NK-92 treated with Interleukin-12 subunit alpha and Interleukin-12 subunit beta, amount 100 ng/mL, for 24 hours (cell line): Measurements from ENCODE around the gene LRP2.
"Not testable (repeated sequence)": the region's sequence is repeated elsewhere in the genome, so short reads cannot be mapped to it uniquely, and the experiment has no call there.

ENCODE experiments used
- DNase-seq: peaks from one replicate; lab custom pipeline; 2025; lab: John Stamatoyannopoulos, UW

LRP2 gene

GRCh38 chr2:169173876-169174275 is 188.5 kb downstream of the LRP2 start:
- DNase-seq: no peak

DNA sequence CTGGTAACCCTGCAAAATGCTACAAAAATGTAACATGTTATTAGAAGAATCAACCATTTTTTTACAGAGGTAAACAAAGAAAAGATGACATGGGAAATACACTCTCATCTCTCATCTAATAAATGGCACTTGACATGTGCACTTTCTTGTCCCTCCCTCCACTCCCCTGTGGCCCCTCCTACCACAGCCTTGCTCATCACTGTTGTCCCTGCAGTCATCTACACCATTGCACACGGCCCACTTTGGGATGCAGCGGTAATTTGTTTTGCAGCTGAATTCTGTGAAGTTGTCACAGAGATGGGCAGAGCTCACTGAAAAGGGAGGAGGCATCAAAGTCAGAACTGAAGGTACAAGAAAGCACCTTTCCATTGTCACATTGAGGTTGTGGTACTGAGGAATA is 189.4 kb downstream of the LRP2 start:
- DNase-seq: no peak

- no peak for DNase-seq
Measured at GRCh38 chr2:169172151-169172735, 190.1 kb downstream of the LRP2 start.

GRCh38 chr2:169165791-169166190 is 196.5 kb downstream of the LRP2 start:
- no peak for DNase-seq

DNA sequence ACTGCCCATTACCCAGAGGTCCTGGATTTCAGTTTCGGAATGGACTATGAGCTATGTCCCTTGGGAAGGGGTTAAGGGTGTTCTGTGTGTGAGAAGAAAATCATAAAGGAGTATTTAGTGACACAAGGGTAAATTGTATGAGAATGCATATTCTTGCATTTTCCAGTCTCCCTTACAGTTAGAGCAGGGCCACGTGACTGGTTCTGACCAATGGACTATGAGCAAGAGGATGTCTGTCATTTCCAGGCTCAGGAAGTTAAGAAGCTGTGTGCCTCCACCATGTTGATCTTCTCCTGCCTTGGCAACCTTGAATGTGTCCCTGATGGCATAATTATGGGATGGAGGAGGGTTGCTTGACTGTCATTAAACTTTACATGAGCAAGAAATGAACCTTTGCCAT is 198.0 kb downstream of the LRP2 start:
- DNase-seq: no peak

DNA sequence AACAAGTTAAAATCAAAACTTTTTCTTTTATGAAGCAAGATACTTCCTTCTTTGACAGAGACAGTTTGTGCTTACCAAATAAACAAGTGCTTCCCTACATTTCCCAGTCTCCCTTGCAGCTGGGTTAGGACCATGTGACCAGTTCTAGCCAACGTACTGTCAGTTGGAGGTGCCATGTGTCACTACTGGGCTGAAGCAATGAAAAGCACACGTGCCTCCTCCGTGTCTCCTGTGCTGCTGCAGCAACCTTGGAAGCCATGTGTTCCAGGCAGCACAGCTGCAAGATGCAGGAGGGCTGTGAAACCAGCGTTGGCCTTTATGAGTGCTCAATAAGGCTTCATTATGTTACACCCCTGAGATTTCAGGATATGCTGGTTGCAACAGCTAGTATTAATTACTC is 199.7 kb downstream of the LRP2 start:
- no peak for DNase-seq

DNA sequence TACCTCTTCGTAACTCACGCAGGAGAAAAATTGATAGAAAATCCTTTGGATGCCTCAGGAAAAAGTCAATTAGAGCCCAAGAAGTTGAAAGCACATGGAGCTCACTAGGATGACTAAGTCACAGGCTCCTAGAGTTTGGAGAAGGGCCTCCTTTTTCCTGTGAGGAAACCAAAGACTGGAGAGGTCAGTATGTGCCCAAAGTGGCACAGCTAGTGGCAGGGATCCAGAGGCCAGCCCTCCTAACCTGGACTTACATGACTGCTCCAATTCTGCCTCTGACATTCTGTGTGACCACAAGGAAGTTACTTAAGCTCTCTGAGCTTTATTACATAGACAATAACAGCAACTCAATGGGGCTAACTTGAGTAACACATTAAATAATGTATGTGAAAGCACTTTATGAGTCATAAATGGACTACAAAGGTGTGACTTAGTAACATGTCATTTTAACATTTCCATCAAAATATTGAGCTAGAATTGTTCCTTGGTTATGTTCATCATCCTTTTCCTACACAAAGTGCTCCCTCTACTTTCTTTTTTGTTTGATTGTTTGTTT is 201.3 kb downstream of the LRP2 start:
- no peak for DNase-seq

- no peak for DNase-seq
Measured at GRCh38 chr2:169159686-169160085, 202.6 kb downstream of the LRP2 start.

DNA sequence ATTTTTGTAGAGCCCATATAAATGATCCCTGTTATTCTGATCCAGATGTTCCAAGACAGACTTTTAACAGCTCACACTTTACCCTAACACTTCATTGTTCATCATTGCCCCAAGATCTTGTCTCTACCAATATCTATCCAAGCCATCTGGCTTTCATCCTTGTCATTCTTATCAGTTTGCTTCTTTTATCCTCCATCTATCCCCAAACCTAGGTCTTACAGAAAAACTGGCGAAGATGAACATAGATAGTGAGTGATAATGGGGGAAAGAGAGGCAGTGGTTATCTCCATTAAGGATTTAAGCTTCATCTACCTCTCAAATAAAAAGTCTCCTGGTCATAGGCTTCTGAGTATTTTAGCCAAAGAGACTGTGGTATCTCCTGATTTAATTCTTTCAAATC is 203.5 kb downstream of the LRP2 start:
- no peak for DNase-seq

DNA sequence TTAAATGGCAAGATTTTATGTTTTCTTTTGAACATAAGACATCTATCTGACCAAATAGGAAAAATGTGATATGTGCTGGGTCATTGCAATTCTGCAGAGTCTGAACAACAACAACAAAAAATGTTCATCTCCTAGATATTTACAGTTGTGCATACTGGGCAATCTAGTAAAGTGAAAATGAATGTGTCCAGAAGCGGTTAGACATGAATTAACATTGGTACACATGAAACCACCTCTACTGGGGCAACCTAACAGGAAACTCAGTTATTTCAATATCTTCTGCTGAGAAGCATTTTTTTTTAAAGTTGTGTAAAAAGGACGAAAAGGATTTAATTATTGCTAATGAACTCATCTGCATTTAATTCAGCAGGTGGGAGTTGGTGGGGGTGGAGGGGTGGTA is 216.1 kb downstream of the LRP2 start:
- DNase-seq: no peak

- DNase-seq: no peak
Measured at GRCh38 chr2:169143998-169144397, 218.3 kb downstream of the LRP2 start.

- DNase-seq: peak; percentile 15
Measured at GRCh38 chr2:169141713-169142352, 220.5 kb downstream of the LRP2 start.

DNA sequence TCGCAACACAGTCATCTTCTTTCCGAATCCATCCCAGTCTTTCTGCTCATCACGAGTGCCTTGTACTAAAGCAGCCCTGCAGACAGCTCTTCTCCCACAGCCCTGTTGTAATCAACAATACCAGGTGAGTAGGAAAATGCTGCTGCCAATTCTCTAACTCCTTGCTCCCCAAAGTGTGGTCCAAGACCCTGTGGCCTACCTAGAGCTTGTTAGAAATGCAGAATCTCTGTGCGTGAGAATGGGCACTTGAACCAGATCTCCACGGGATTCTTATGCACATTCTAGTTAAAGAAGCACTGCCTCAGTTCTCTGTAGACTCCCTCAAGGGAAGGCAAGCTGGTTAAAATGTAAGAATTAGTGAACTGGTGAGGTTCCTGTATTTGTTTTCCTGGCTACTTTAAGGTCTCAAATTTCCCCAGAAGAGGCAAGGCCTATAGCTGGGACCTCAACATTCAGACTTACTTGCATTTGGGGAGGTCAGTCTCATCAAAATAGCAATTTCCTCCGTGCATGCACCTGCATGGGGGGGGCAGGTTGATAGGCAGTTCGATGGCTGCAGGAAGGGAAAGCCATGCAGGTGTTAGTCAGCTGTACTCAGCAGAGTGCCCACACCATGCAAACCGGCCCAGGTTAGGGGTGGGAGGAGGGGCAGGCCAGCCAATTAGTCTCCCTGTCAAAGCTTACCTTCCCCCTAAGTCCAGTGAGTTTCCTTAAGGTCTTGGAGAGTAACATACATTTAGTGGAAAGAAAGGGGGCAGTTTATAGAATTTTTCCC is 222.2 kb downstream of the LRP2 start:
- DNase-seq: no peak

DNA sequence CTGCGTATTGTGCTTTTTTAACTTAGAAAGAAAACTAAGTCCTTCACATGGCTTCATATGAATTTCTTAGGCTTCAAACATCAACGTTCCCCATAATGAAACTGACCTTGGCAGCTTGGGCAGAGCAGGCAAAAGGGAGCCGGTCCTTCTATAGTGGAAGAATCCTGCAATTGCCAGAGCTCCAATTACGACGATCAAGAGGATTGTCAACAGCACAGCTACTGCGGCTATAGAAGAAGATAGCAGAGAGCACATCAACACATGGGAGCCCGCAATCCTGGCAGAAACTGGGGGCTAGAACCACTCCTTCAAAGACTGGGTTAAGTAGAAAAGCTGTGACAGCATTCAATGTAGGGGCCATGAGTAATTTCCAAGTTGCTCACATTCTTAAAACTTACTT is 223.2 kb downstream of the LRP2 start:
- DNase-seq: no peak

DNA sequence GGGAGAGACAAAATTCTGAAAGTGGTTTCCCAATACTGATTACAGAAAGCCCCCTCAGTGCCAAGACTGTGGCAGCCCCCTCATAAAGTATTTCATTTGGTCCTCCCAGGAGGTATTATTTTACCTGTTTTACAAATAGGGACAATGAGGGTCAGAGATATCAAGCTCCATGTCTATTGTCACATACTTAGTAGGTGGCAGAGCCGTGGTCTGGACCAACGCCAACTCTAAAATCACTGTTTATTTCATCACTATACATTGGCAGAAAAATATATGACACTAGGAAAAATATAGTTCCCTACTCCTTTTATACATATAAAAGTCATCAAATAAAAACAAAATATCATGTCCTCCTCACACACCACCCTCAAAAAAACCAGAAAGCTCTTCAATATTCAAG is 224.4 kb downstream of the LRP2 start:
- DNase-seq: no peak

GRCh38 chr2:169136885-169137534 is 225.3 kb downstream of the LRP2 start:
- DNase-seq: no peak

DNA sequence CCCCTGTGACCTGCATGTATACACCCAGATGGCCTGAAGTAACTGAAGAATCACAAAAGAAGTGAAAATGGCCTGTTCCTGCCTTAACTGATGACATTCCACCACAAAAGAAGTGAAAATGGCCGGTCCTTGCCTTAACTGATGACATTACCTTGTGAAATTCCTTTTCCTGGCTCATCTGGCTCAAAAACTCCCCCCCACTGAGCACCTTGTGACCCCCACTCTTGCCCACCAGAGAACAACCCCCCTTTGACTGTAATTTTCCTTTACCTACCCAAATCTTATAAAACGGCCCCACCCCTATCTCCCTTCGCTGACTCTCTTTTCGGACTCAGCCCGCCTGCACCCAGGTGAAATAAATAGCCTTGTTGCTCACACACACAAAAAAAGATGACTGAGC is 225.9 kb downstream of the LRP2 start:
- DNase-seq: not testable (repeated sequence)

- DNase-seq: not testable (repeated sequence)
Measured at GRCh38 chr2:169134272-169134671, 228.1 kb downstream of the LRP2 start.

DNA sequence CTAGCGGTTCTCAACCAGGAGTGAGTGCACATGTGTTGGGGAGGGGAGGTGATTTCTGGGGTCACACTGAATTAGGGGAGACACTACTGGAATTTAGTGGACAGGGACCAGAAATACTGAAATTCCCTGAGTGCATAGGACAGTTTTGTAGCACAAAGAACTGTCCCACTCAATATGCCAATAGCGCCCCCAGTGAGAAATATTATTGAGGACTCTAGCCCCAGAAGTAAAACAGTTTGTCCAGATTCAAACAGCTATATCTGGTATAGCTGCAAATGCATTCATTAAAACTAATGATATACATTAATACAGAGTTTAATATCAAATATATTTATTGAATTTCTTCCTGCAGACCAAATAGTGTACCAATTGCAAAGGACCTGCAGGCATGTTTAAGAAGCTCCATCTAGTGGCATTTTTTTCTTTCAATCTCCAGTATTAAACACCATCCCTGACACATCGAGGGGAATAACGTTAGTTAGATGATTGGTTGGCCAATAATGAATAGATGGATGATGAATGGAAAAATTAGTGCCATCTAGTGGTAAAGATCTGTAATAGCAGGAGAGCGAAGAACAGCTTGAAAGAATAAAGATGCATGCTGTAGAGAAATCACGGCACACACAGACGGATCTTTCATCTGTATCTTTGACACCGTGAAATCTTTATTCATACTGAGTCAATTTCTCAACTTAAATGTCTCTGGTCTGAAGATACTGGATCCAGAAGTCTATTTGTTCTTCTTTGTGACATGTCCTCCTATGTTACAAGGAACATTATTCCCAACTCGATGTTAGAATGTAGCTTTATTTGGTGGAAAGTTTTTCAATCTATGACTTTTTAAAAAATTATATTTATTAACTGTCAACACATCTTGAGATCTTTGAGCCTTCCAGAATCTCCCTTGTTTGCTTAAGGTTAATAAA is 230.5 kb downstream of the LRP2 start:
- no peak for DNase-seq

DNA sequence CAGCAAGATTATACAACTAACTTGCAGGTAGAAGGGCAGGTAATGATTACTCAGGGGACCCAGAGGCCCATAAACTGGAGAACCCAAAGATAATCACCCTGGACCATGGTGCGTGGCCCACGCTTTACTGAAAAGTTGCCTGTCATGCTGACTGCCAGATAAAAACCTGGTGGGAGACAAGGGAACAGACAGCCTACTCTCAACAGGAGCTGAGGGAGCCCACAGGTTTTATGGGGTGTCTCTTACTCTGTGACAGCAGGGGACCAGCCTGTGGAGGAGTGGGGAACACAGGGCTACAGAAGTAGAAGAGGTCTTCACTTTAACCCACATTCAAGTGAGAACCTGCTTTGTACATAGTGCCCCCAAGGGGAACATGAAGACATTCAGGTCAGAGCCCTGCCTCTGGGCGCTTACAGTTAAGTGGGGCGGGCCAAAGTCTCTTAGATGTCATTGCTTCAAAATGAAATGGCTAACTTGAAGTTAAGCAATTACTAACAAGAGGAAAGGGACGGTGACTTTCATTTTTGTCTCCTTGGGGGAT is 232.6 kb downstream of the LRP2 start:
- no peak for DNase-seq

DNA sequence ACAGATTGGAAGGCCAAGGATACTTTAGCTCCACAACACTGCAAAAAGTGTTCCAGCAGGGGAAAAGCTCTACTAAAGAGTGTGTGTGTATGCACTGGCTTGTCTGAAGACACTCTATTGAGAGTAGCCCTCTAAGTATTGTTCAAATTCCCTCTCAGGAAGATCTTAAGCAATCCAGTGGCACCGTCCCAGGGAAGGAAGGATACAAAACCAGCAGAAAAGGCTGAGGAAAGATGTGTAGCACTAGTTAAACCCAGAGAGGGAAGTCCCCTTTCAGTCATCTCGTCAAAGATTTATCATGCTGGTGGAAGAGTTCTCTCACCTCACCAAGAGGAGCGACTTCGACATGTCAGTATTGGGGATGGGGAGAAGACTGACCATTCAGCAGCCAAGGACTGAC is 242.5 kb downstream of the LRP2 start:
- DNase-seq: no peak
